Measurements from ENCODE around the gene MYO1D.

- TF ChIP-seq POLR2A (IDR thresholded peaks at IDR 0.05), result no peak
- TF ChIP-seq CTCF (IDR thresholded peaks at IDR 0.05), result no peak
- TF ChIP-seq EP300 (IDR thresholded peaks at IDR 0.05), result no peak
- no peak for TF ChIP-seq POLR2AphosphoS5 (IDR thresholded peaks at IDR 0.05)
These were observed 117.4 kb downstream of the MYO1D start for GRCh38 chr17:32759476-32759875.
